Psoas muscle (tissue), 8 donors: ENCODE results near the gene IGFBPL1. TPM values are rescaled to one million over a fixed set of nuclear protein-coding genes. Genes with fewer than 3 reads are reported as not detected.
A peak's percentile ranks its signal among the peaks of the same experiment; 100 is the strongest.

ENCODE experiments used
- ATAC-seq, 4 donors: fragments of 200-7000 bp; cut with Tn5 transposase; one replicate each; pipeline ENCODE4 v1.9.1; 2020; ENCODE audit warnings: moderate library complexity in 3 of 4, mild to moderate bottlenecking in 2 of 4
- DNase-seq, 2 donors: peaks; one replicate each; pipeline ENCODE4 v3.0.0-alpha.2; 2020
- H3K27ac ChIP-seq: fragments of 200-600 bp; one replicate; pipeline ENCODE4 v1.8.0; 2022
- H3K27me3 ChIP-seq, 3 donors: fragments of 200-600 bp in 1 of 3; one replicate each; pipeline versions ENCODE4 v1.6.1 to v1.8.0; 2013 to 2022; ENCODE audit warnings: low read length in 2 of 3, mild to moderate bottlenecking in 2 of 3, moderate library complexity in 1 of 3; ENCODE audit not compliant: insufficient read depth in 3 of 3
- H3K36me3 ChIP-seq, 2 donors: fragments of 200-600 bp in 1 of 2; one replicate each; pipeline versions ENCODE4 v1.6.1 to v1.8.0; 2013 to 2022; ENCODE audit warnings: low read depth in 1 of 2, mild to moderate bottlenecking in 1 of 2, moderate library complexity in 1 of 2; ENCODE audit not compliant: insufficient read depth in 1 of 2
- H3K4me1 ChIP-seq: fragments of 200-600 bp; one replicate; pipeline ENCODE4 v1.8.0; 2022
- H3K4me3 ChIP-seq: fragments of 200-600 bp; one replicate; pipeline ENCODE4 v1.8.0; 2022; ENCODE audit warnings: mild to moderate bottlenecking
- H3K9me3 ChIP-seq: fragments of 200-600 bp; one replicate; pipeline ENCODE4 v1.8.0; 2022
- CTCF ChIP-seq: fragments of 200-600 bp; IDR thresholded peaks from one replicate; pipeline ENCODE4 v1.8.0; 2022; ENCODE audit warnings: antibody characterized with exemption
- WGBS, 3 donors: extraction: QIAGEN DNeasy Blood & Tissue Kit; methylation state at CpG; one replicate each; pipeline versions ENCODE4 v1.1.6 to v1.1.7; 2013; 5-methylcytosine and 5-hydroxymethylcytosine counted together
- intact Hi-C, 2 donors: fragments of 100-400 bp; cut with DNase I; formaldehyde crosslinking; loops; one replicate each; pipeline versions ENCODE4 v1.11.0 to v1.14.2; 2022
- polyA plus RNA-seq, 3 donors: library from polyadenylated mRNA; stranded (reverse); fragments of 200-250 nt; gene quantifications; one replicate each; pipeline ENCODE4 v1.2.3, GENCODE V29; 2013
- total RNA-seq, 4 donors: library from RNA; stranded (reverse); fragmentation: NEBNext Ultra II Directional in 2 of 4; extraction: Animal tissue kit (Norgen Biotek cat#: 25700) in 2 of 4; gene quantifications; one replicate each; pipeline versions ENCODE4 v1.2.1 to v1.2.4, GENCODE V29; 2021 to 2023
- donor health status: healthy with polysubstance abuse.
- donor health status: DM: no; HTN: no; CAD: no; lungs with moderate emphysema.
- donor health status: Bipolar disorder and iron deficiency.
- donor health status: healthy.
- donor health status: DM: yes; HTN: yes; CAD: no.
- donor health status: DM: no; HTN: no; CAD: no.
- donor health status: DM: no; HTN: no; CAD: no.
- donor health status: DM: yes; HTN: yes; CAD: no.

IGFBPL1 gene
- total and polyA plus RNA-seq, 7 donors: 0.10 to 0.51 (median 0.42) TPM; not detected in 4

DNA sequence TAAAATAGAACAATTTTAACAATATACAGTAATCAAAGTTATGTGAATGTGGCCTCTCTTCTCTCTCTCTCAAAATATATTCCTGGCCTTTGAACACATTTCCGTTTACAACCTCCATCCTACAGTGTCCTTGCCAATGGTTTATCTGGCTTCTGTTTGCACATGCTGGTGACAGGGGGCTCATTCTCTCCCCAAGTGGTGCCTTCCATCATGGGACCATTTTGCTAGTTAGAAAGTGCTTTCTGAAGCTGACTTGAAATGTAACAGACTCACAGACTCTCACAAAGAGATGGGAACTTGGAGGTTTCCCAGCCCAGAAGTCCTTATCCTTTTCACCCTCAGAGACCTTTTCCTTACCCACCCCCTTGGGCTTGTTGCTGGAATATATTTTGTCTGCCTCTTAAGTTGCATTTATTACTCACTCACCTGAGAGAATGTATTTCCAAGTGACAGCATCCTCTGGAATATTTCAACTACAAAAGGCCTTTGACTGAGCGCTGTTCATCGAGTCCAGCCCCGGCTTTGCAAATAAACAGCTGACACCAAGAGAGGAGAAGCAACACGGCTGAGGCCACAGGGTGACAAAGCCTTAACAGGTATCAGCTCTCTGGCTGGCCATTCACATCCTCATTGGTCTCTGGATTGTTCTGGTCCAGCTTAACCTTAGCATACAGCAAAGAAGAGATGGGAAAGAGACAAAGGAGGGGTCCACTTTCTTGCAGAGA is 49.2 kb downstream of the IGFBPL1 start:
- no peak overlapping the region for H3K27ac ChIP-seq
- H3K4me3 ChIP-seq: no peak overlapping the region
- WGBS, 3 donors: 54 to 73% (median 61%) methylated on average over 5 of the region's 5 CpGs
- H3K27me3 ChIP-seq: no peaks in the 10 kb centered on the region
- no peak for TF ChIP-seq CTCF
- ATAC-seq (no peak), DNase-seq (no peak)
- intact Hi-C loops: no loop called here
- no peaks in the 10 kb centered on the region for H3K9me3 ChIP-seq
- H3K4me1 ChIP-seq: peaks cover 7% of the 10 kb centered on the region
- no peaks in the 10 kb centered on the region for H3K36me3 ChIP-seq

- H3K4me3 ChIP-seq: no peak overlapping the region
- TF ChIP-seq CTCF: no peak
- no peaks in the 10 kb centered on the region for H3K36me3 ChIP-seq
- no peaks in the 10 kb centered on the region for H3K9me3 ChIP-seq
- intact Hi-C loops: no loop called here
- DNase-seq: no peak
- no peaks in the 10 kb centered on the region for H3K27me3 ChIP-seq
- ATAC-seq: no peak
- no peaks in the 10 kb centered on the region for H3K4me1 ChIP-seq
- 83 to 89% (median 88%) methylated on average over 3 of the region's 3 CpGs for WGBS, 3 donors
- no peak overlapping the region for H3K27ac ChIP-seq
Observed at GRCh38 chr9:38373679-38374078, 50.6 kb downstream of the IGFBPL1 start.

DNA sequence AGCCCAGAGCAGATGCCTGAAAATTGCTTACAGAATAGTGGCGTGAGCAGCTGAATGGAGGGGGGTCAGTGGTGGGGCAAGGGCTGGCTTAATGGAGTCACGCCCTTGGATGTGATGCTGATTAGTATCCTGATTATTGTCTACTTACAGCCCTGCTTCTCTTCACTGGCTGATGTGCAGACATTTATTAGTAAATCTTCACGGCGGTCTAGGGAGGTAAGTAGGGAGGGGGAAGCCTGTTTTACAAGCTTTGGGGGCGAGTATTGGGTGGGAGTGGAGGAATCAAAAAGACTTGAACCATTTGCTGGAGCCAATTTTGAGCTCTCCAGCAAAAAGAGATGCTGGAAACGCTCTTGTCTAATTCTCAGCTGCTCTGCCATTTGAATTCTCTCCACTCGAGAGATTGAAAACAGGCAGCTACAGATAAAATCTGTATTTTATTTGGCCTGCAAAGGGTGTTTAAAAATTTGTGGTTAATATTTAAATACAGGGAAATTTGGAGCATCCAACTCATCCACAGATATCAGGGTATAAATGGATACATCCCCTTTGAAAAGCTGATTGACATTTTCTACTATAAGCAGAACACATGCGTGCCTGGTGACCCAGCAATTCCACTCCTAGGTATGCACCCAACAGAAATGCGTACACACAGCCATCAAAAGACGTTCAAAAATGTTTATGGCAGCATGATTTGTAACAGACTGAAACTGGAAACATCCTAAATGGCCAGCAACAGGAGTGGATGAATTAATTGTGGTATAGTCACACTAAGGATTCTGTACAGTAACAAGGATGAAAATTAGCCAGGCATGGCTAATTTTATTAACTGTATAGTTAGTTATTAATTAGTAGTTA is 51.3 kb downstream of the IGFBPL1 start:
- no peak for DNase-seq
- Histone ChIP-seq H3K36me3 (no peaks in the 10 kb centered on the region), H3K4me3 (no peak overlapping the region), H3K27me3 (no peaks in the 10 kb centered on the region), H3K9me3 (no peaks in the 10 kb centered on the region), H3K27ac (no peak overlapping the region), H3K4me1 (no peaks in the 10 kb centered on the region)
- intact Hi-C loops: no loop called here
- no peak for ATAC-seq
- 62 to 73% (median 66%) methylated on average over 10 of the region's 10 CpGs for WGBS, 3 donors
- no peak for TF ChIP-seq CTCF

DNA sequence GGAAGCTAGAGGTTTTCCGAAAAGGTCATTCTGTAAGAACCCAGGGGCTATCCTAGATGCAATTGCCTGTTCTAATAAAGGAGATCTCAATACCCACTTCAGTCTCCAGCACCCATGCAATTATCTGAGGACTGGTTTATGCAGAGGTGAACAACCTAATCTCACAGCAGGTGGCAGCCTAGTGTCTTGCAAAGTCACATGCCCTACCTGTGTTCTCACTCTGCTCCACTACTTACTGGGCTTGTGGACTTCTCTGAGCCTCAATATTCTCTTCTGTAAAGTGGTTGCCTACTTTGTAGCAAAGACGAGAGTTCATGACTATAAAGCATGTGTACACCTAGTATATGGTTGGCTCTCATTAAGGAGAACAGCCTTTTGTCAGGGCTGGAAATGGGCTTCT is 52.8 kb downstream of the IGFBPL1 start:
- no peaks in the 10 kb centered on the region for H3K36me3 ChIP-seq
- no peaks in the 10 kb centered on the region for H3K9me3 ChIP-seq
- 95 to 96% (median 96%) methylated on average over 2 of the region's 2 CpGs for WGBS, 3 donors
- peak; percentile 47 for TF ChIP-seq CTCF
- H3K4me1 ChIP-seq: no peaks in the 10 kb centered on the region
- intact Hi-C loops: loop anchor here in 1 of 2 donors (1.0 kb wide), 1 partner anchor 26 kb away; no protein-coding TSS in a partner anchor
- DNase-seq (no peak), ATAC-seq (peak; percentile 80 to 90 (median 85))
- H3K27me3 ChIP-seq: no peaks in the 10 kb centered on the region
- no peak overlapping the region for H3K27ac ChIP-seq
- H3K4me3 ChIP-seq: no peak overlapping the region
